Stimulated activated CD4-positive, alpha-beta T cell treated with anti-CD3 and anti-CD28 coated beads, Interleukin-4, amount 100 ng/mL, for 1 hour (primary cell): ENCODE measurements around the gene SYMPK.
"Not testable (repeated sequence)": the region's sequence is repeated elsewhere in the genome, so short reads cannot be mapped to it uniquely, and the experiment has no call there.

Experiments used
- DNase-seq: peaks from one replicate; pipeline ENCODE4 v3.0.0-alpha.2; 2020

Gene SYMPK

DNA sequence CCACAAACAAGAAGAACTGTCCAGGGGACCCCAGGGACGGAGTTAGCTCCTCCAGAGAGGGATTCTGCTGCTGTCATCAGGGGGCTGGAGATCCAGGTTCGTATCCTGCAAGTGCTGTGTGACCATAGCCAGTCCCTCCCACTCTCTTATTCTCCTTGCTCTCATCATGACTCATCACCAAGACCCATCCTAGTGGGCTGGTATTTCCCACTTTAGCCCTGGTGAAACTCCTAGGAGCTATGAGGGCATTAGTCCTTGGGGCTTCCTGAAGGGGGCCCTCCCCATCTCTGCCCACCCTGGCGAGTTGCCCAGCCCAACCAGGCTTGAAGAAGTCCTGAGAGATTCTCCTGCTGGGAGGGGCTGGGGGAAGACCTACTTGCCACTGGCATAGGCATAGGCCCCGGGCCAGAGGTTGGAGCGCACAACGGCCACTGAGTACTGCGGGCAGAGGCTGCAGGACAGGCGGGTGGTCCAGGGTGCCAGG is 62.8 kb downstream of the SYMPK start:
- DNase-seq: no peak

DNA sequence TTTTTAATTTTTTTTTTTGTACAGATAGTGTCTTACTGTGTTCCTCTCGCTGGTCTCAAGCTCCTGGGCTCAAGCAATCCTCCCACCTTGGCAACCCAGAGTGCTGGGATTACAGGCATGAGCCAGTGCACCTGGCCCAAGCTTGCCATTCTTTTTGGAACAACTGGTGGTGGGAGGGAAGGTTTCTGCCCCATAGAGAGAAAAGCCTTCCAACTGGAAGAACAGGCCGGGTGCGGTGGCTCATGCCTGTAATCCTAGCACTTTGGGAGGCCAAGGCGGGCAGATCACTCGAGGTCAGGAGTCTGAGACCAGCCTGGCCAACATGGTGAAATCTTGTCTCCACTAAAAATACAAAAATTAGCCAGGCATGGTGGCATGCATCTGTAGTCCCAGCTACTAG is 63.4 kb downstream of the SYMPK start:
- not testable (repeated sequence) for DNase-seq

DNA sequence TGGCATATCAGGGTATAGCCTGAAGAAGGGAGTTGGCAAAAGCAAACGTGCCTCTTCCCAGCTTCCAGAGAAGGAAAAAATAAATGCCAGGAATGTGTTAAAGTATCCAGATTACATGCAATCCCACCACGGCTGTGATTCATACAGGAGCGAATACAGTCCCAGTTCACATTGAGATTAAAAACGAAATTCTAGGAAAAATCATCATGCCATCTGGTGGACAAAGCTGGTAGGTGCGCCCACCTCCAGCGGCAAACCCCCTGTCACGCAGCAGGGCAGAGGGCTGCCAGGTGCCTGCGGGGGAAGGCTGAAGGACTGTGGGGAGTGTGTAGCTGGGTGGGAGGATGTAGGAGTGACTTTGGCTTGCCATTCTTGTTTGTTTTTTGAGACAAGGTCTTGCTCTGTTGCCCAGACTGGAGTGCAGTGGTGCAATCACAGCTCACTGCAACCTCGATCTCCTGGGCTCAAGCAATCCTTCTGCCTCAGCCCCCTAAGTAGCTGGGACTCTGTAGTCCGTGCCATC is 63.9 kb downstream of the SYMPK start:
- DNase-seq: peak; percentile 63

DNA sequence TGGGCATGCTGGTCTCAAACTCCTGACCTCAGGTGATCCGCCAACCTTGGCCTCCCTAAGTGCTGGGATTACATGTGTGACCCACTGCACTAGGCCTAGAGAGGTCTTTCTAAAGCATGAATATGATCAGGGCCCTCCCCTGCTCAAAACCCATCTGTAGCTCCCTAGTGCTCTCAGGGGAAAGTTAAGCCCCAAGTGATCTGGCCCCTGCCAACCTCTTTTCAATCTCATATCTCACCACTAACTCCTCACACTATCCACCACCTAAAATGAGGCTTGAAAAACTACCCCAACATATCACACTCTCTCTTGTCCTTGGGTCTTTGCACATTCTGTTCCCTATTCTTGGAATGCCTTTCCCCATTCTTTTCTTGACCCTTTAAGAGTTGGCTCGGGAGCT is 68.3 kb downstream of the SYMPK start:
- no peak for DNase-seq

DNA sequence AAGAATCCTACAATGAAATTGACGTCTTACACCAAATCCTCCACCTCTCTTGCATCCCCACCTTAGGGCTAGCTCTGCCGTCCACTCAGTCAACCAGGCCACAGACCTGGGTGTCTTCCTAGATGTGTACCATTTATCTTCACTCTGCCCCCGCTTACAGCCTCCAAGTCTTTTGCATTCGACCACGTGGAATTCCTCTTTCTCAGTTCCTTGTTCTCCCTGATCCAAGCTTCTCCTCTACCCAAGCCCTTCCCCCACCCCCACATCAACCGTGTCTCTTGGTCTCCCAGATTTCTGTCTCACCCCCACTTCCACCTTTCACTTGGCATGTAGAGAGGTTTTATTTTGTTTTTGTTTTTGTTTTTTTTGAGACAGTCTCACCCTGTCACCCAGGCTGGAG is 69.1 kb downstream of the SYMPK start:
- no peak for DNase-seq

DNA sequence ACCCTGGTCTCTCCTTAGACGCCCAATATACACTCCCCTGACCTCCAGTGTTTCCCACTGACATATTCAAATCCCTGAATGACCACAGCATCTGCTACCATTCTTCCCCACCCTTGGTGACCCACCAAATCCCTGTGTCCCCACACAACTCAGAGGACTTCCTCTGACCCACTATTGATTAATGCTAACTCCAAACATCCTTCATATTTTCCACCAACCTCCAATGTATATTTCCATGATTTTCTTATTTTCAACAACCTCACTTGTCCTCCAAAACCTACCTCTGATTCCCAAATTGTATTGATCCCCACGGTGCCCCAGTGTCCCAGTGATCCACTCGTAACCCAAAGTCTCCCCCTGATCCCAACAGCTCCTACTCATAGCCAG is 69.8 kb downstream of the SYMPK start:
- no peak for DNase-seq

DNA sequence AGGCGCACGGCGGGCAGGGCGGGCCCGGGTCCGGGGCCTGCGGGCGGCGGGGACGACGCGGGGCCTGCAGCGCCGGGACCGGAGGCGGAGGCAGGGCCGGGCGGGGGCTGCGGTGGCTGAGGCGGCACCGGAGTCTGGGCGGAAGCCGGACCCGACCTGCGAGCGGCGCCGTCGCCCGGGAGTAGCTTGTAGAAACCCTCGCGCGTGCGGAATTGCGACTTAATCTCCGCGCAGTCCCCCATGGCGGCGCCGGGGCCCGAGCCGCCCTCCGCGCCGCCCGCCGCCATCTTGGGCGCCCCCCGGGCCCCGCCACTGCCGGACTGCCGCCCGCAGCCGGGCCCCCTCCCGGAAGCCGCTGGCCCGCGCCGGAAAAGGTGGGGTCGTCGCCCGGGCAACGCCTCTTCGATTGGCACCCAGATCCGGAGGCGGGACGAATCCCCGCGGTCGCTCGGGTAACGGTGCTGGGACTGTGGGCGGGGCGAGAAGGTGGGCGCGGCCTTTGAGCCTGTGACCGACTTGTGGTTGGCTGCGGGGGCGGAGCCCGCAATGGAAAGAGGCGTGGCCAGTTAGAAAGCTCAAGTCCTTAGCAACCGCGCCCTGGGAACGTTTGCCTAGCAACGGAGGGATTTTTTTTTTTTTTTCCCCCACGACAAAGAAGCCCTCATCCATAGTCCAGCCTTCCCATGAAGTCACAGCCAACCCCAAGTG is 70.3 kb downstream of the SYMPK start, which contains the start of gene DMWD:
Gene DMWD, minus strand, starts transcription at position 376 of the 708 bp plus-strand sequence. Its CDS starts 89 bp downstream, at position 287.
- peak; percentile 100 for DNase-seq

DNA sequence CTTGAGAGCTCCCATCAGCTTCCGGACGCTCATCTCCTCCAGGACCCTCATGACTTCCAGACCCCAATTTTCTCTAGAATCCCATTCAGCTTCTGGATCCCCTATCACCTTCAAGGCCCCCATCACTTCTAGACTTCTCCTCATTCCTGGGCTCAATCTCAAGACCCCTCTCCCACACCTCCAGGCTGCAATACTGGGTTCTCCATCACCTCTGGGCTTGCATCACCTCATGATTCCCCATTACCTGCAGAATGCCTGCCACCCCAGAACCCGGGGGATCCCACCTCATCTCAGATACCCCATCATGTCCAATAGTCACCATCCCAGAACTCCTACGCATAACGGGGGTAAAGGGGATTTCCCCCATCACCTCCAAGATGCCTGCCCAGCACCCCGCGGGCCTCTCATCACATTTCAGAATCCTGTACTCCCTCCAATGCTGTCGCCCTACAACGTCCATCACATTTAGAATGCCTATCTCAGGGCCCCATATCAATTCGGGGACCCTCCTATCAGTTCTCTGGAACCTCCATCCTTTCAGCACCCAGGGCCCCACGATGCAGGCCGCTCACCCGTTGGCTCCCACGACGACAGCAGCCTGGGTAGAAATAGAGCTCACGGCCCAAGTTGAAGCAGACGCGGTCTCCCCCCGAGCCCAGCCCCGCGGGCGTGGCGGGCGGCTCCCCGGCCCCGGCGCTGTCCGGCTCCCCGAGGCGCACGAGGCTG is 71.0 kb downstream of the SYMPK start:
- no peak for DNase-seq

DNA sequence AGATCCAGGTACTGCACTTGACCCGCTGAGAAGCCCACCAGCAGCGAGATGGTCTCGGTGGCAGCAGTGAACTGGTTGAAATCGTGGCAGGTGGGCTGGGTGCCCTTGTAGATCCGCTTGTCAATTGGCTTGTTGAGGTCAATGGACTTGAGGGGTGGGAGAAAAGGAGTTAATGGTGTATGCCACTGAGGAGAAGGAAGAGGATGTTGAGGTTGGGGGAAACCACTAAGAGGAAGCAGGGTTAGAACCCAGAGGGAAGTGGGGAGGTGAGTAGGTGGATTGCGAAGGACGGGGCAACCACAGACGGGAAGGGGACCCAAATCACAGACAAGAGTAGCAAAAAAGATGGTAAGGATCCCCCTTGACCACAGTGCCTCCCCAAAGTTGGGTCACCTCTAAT is 72.0 kb downstream of the SYMPK start:
- no peak for DNase-seq

DNA sequence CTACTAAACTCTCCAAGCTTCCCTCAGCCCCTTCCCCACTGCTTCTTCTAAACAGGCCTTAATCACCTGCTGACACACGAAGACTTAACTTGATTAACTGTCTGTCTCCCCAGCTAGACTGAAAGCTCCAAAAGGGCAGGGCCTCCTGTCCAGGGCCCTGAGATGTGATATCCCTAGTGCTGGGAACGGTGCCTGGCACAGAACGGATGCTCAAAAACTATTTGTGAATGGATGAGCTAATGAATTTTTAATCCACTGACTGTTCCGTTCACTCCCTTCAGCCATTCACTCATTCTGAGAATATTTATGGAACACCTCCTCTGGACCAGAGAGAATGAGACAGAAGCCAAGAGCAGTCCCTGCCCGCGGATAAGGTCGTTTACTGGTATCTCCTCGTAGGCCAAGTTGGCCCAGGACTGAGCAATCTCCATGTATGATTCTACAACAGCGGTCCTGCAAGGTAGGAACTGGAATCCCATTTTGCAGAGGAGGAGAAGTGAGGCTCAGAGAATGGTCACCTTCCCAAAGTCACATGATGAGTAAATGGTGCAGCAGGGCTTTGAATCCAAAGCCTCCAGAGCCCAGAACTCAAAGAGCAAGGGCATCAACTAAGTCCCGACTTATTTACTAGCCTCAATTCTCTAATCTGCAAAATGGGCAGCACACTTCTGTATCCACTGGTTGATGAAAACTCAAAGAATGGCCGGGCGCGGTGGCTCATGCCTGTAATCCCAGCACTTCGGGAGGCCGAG is 73.7 kb downstream of the SYMPK start:
- no peak for DNase-seq

DNA sequence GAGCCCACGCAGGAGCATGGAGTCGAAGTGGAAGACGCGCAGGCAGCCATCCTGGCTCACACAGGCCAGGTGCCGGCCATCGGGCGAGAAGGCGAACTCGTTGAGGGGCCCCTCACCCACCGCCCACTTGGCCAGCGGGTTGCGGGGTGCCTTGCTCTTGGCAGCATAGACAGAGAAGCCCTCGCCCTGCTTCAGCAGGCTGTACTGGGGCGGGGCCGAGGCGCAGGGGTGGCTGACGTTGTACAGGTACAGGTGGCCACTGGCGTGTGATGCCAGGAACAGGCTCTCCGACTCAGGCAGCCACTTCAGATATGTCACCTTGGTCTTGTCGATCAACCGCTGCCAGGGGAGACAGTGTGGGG is 76.4 kb downstream of the SYMPK start:
- no peak for DNase-seq

DNA sequence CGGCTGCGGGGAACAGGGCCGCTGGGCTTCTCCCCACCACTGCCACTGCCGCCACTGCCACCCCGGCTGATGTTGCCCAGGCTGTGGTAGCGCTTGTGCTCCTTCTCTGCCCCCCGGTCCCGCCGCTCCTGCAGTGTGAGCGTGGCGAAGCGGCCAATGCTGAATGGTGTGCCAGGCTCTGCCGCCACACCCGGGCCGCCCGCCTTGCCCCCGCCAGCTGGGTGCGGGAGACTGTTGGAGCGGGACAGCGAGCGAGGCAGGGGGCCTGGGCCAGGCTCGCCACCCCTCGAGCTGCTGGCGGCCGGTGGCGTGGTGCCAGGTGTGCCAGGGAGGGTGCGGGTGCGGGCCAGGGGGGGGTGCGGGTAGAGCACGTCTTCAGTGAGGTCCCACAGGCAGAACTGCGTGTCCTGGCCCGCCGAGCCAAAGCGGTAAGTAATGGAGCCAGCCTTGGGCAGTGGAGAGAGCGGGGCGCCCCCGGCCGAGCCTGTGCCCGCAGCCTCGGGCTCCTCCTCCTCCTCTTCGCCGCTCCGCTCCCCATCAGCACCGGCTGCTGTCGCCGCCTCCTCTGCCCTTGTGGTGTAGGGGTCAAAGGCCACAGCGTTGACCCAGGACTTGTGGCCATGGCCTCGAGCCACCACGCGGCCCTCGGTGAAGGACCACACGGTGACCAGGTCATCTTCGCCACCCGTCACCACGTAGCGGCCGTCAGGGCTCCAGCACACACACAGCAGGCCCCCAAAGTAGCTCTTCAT is 77.0 kb downstream of the SYMPK start:
- DNase-seq: no peak

DNA sequence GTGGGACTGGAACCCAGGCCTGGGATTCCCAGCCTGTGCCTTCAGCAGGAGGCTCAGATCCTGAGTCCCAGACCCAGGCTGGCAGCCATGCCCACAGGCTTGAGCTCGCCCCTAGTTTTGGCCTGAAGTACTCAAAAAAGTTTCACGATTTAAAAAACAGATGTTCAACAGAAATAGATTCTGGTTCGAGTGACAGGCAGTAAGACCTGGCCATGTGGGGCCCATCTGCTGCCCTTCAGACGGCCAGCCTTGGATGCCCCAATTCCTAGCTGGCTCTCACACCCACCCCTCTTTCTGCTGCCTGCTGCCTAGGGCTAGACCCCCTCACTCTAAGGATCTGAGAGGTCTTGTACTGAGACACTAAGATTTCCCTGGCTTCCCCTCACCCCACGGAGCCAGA is 77.8 kb downstream of the SYMPK start:
- DNase-seq: no peak

DNA sequence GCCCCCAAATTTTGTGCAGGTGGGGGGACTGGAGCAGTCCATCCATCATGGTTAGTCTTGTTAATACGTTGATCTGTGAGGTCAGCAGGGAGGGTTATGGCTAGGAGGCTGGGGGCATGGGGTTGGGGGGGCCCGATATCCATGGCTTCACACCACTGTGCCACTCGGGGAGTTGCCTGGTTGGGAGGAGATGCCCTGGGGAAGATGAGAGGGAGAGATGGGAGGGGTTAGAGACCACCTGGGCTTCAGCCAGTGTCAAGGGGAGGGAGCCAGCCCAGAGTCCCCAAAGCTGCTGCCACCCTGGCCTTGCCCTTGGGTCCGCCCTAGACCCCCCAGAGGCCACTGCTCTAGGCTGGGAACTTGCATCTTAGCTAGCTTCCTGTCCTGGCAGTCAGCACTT is 78.9 kb downstream of the SYMPK start:
- no peak for DNase-seq

DNA sequence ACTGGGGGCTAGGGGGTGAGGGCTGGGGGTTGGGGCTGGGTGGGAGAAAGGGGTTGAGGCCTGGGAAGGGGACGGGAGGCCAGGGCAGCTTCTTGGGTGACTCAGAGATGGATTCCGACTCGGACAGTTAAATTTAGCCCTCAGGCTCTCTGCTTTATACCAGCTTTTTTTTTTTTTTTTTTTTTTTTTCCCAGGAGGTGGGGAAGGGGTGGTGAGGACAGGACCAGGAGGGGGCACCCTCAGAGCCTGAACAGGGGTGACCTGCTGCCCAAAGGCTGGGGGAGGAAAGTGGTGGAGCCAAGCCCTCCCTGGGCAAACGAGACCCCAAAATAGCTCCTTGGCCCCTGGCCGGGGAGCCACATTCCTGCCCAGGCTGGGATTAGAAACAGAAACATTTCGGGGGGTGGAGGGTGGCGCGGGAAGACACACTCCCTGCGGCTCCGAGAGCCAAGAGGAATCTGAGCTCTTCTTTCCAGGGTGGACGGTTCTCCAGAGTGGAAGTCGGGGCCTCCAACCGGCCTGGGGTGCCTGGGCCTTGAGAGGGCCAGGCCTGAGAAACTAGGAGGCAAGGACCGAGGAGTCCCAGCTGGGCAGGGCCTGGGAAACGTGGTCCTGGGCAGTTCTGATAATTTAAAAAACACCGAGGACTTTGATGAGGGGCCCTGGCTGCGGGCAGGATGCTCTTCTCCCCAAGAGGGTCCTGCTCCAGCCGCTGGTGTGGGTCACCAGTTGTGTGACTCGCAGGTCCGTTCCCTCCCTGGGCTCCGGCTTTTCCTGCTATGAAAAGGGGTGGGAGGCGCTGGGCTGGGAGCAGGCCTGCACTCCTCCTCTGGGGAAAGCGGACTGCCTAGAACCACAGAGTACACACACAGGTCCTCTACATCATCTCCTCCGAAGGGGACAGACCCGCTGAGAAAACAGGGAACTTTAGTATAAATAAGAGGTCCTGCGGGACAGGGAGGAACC is 79.8 kb downstream of the SYMPK start:
- DNase-seq: no peak

DNA sequence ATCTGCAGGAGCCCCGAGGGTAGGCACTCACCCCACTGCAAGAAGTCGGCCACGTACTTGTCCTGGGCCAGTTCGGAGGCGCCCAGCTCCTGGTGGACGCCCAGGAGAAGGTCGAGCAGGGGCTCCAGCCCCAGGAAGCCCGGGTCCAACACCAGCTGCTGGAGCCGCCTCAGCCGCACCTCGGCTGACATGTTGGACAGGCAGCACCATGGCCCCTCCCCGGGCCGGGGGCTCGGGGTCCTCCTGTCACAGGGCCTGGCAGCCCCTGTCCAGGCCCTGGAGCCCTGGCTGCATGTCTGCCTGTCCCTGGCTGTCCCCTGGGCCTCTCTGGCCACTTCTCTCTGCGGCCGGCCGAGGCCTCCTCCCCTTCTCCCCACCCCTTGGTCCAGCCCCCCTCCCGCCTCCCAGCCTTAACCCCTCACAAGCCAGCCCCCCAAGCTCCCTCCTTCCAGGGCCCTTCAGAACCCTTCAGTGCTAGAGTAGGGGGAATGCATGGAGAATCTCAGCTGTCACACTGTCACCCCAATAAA is 80.7 kb downstream of the SYMPK start, which contains the start of gene DMPK:
Gene DMPK, minus strand, starts transcription at position 329 of the 530 bp plus-strand sequence. Its CDS starts 138 bp downstream, at position 191.
- no peak for DNase-seq

DNA sequence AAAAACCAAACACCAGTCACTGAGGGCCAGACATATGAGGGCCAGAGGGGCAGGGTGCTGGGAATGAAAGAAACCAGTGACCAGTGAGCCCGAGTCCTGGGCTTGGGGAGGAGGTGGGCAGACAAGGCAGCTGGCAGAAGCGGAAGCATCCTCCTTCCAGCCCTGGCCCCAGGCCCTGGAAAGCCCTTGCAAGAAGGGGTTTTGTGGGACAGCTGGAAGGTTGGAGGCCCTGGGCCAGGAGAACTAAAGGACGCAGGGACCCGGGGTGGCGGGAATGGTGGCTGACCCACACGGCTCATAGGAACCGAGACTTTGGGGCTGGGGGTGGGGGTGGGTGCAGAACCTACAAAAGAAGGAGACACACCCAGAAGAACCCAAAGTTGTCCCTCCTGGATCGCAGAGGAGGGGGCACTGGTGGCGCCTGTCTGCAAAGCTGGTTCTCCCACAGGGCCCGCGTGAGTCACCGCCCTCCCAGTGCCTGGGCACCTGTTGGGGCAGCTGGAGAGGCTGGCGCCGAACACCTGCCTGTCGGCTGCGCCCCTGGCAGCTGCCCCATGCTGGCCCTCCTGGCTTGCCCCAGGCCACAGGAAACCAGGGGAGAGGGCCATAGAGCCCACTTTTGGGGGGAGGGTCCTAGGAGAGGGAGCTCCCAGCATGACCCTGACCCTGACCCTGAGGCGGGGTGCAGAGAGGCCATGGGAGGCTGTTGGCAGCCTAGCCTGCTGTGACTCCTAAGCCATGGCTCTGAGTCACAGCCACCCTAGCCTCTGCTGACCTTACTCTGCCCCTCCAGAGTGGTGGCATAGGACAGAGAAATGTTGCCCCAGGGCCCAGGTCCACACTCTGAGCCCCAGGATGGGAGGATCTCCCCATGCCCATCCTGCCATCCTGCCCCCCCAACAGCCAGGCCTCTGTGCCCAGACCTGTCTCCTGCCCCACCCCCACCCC is 81.5 kb downstream of the SYMPK start:
- no peak for DNase-seq

DNA sequence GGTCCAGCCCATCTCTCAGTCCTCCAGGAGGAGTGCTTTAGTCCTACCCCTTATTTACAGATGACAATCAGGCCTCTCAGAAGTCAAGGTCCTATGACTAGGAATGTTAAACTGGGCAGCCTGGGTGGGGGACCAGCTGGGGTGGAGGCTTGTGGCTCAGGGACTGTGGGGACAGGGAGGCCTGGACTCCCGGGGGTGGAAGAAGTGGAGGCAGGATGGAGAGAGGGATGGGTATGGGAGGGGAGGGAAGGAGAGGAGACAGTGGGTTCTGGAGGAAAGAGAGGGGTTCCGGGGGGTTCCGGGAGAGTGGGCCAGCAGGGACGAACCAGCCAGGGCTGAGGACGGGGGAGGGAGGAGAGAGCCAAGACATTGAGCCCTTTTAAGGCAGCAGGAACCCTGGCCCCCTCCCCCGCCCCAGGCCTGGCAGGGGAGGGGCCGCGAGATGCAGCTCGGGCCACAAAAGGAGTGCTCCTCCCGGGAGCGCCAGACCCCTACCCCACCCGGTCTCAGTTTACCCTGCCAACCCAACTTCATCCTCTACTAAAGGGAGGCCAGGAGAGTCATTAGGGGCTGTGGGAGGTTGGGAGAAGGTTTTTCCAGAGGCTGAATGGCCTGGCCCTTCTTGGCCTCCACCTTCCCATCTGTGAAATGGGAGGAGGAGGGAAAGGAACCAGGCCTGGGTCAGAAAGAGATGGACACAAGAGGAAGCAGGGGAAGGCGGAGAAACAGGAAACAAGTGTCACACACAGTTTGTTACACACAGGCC is 82.3 kb downstream of the SYMPK start:
- no peak for DNase-seq

DNA sequence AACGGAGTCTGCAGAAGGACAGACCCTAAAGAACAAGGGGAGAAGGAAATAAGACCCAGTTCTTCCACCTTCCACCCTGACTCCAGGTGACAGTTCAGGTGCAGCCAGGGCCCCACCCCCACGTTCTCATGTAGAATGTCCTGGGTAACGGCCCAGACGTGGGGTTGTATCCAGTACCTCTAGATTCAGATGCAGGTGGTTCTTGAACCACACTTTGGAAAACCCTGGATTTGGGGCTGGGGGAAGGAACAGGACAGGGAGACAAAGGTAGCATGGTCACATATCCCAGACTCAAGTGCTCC is 82.8 kb downstream of the SYMPK start:
- DNase-seq: no peak
